Germinal center (tissue), 1 donor: ENCODE data around the gene SNX7.

Experiments
- DNase-seq: peaks from one replicate; pipeline ENCODE4 v3.0.0; 2012; ENCODE audit warnings: mixed read lengths, low spot score

Gene SNX7

GRCh38 chr1:98769162-98769561, 107.6 kb downstream of the SNX7 start:
- DNase-seq = no peak

- DNase-seq = no peak
Measured at GRCh38 chr1:98781906-98782305, 120.4 kb downstream of the SNX7 start.

GRCh38 chr1:98783821-98784220, 122.3 kb downstream of the SNX7 start:
- no peak for DNase-seq

- DNase-seq = no peak
Measured at GRCh38 chr1:98791498-98791897, 130.0 kb downstream of the SNX7 start.

- no peak for DNase-seq
Measured at GRCh38 chr1:98792123-98792522, 130.6 kb downstream of the SNX7 start.

GRCh38 chr1:98793136-98793535, 131.6 kb downstream of the SNX7 start:
- DNase-seq = no peak

GRCh38 chr1:98794196-98794886, 132.8 kb downstream of the SNX7 start:
- DNase-seq = peak; percentile 27

- no peak for DNase-seq
Measured at GRCh38 chr1:98796049-98796448, 134.5 kb downstream of the SNX7 start.

- no peak for DNase-seq
Measured at GRCh38 chr1:98797506-98797905, 136.0 kb downstream of the SNX7 start.
